ENCODE results near the gene GLOD4.

GRCh38 chr17:752002-752619, 30.0 kb downstream of the GLOD4 start, which contains the start of gene GEMIN4:
- TF ChIP-seq POLR2A (IDR thresholded peaks at IDR 0.05), result peak; percentile 2 to 61
- TF ChIP-seq, protein P1, sequence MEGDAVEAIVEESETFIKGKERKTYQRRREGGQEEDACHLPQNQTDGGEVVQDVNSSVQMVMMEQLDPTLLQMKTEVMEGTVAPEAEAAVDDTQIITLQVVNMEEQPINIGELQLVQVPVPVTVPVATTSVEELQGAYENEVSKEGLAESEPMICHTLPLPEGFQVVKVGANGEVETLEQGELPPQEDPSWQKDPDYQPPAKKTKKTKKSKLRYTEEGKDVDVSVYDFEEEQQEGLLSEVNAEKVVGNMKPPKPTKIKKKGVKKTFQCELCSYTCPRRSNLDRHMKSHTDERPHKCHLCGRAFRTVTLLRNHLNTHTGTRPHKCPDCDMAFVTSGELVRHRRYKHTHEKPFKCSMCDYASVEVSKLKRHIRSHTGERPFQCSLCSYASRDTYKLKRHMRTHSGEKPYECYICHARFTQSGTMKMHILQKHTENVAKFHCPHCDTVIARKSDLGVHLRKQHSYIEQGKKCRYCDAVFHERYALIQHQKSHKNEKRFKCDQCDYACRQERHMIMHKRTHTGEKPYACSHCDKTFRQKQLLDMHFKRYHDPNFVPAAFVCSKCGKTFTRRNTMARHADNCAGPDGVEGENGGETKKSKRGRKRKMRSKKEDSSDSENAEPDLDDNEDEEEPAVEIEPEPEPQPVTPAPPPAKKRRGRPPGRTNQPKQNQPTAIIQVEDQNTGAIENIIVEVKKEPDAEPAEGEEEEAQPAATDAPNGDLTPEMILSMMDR (IDR thresholded peaks at IDR 0.05), result peak; percentile 63 to 95 (median 90)
